Peyer's patch (tissue), 4 donors: ENCODE measurements around the gene ST3GAL4.

Experiments used
- CTCF ChIP-seq, 6 experiments: fragments of 450-650 bp in 4 of 6; fragments of 200-600 bp in 2 of 6; sonication (generic) in 1 of 6; IDR thresholded peaks; one replicate each; pipeline ENCODE4 v1.5.1; 2017 to 2019; ENCODE audit warnings: antibody characterized with exemption in 6 of 6, mild to moderate bottlenecking in 3 of 6, moderate library complexity in 1 of 6
- POLR2A ChIP-seq, 2 donors: fragments of 450-650 bp; IDR thresholded peaks; one replicate each; pipeline ENCODE4 v1.5.1; 2017; ENCODE audit warnings: antibody characterized with exemption in 2 of 2, mild to moderate bottlenecking in 2 of 2, moderate library complexity in 2 of 2

GRCh38 chr11:126410649-126411048 lies 55.2 kb downstream of the ST3GAL4 start:
- TF ChIP-seq CTCF (IDR thresholded peaks at IDR 0.05) (no peak), POLR2A (IDR thresholded peaks at IDR 0.05) (no peak)
